Cardiac fibroblast (primary cell): Measurements from ENCODE around the gene RAB19.
A peak's percentile ranks its signal among the peaks of the same experiment; 100 is the strongest.

ENCODE experiments used
- DNase-seq, 2 donors: peaks; one replicate each; pipeline versions ENCODE4 v3.0.0 to v3.0.0-alpha.2; 2010; ENCODE audit warnings: low read depth in 2 of 2
- H3K4me3 ChIP-seq, 2 donors: replicated peaks in 1 of 2; 1 replicate in 1 of 2; 2 replicates in 1 of 2; pipeline ENCODE4 v1.5.1; 2011; ENCODE audit warnings: low read depth in 2 of 2, low read length in 2 of 2, mild to moderate bottlenecking in 2 of 2, moderate library complexity in 1 of 2
- CTCF ChIP-seq: IDR thresholded peaks from one replicate; pipeline ENCODE4 v1.5.1; 2011; ENCODE audit warnings: low read depth, mild to moderate bottlenecking, low read length, inconsistent platforms

RAB19 gene

GRCh38 chr7:140418653-140419052 is 14.8 kb downstream of the RAB19 start:
- H3K4me3 ChIP-seq: no peak overlapping the region
- no peak for TF ChIP-seq CTCF
- DNase-seq: no peak

GRCh38 chr7:140421521-140421920 is 17.7 kb downstream of the RAB19 start:
- TF ChIP-seq CTCF: no peak
- DNase-seq: no peak
- no peak overlapping the region for H3K4me3 ChIP-seq

GRCh38 chr7:140423501-140423900 is 19.6 kb downstream of the RAB19 start:
- DNase-seq: no peak
- H3K4me3 ChIP-seq: no peak overlapping the region
- no peak for TF ChIP-seq CTCF

- DNase-seq: no peak
- H3K4me3 ChIP-seq: no peak overlapping the region
- TF ChIP-seq CTCF: no peak
Observed at GRCh38 chr7:140425718-140426117, 21.9 kb downstream of the RAB19 start.

GRCh38 chr7:140426130-140426529 is 22.3 kb downstream of the RAB19 start:
- no peak for DNase-seq
- no peak for TF ChIP-seq CTCF
- H3K4me3 ChIP-seq: no peak overlapping the region

- no peak overlapping the region for H3K4me3 ChIP-seq
- TF ChIP-seq CTCF: no peak
- DNase-seq: no peak
Observed at GRCh38 chr7:140433396-140433795, 29.5 kb downstream of the RAB19 start.

- TF ChIP-seq CTCF: no peak
- peak overlapping the region in 1 of 2 donors; percentile 8 for H3K4me3 ChIP-seq
- no peak for DNase-seq
Observed at GRCh38 chr7:140435252-140435895, 31.5 kb downstream of the RAB19 start.
